Fibroblast of villous mesenchyme (primary cell): ENCODE results near the gene MAP2. TPM values are rescaled to one million over a fixed set of nuclear protein-coding genes. Genes with fewer than 3 reads are reported as not detected.

Source experiments
- DNase-seq: peaks from one replicate; pipeline ENCODE4 v3.0.0-alpha.2; 2010; ENCODE audit warnings: low read depth
- H3K4me3 ChIP-seq: 2 replicates; pipeline ENCODE4 v1.5.1; 2011; ENCODE audit warnings: low read depth, mild to moderate bottlenecking, low read length
- total RNA-seq: library from RNA; depleted of rRNA; stranded (reverse); fragments of >200 nt; gene quantifications from 2 replicates; pipeline ENCODE4 v1.2.3, GENCODE V29; 2012
- TF ChIP-seq, protein P1 (sequence below): IDR thresholded peaks from 2 replicates; pipeline ENCODE4 v1.5.1; 2012; ENCODE audit warnings: low read depth, mild to moderate bottlenecking, low read length; ENCODE audit not compliant: insufficient read depth

The MAP2 gene
- total RNA-seq, 1 donor = 37.1 TPM

DNA sequence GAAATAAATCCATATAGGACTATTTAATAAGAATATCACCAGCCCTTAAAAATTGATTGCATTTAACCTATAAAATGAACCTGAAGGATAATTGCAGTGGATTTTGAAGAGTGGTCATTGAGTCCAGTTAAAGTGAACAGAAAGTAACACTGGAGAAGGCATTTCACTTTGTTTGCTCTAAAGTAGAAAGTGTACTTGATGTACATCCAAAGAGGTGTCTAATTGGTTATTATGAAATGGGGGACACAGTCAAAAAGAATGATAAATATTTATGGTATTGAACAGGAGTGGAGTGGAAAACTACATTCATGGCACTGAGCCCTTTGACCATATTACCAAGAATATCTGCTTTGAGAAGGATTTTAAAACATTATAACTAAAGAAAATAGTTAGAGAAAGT is 28.2 kb upstream of the MAP2 start:
- TF ChIP-seq, protein P1, sequence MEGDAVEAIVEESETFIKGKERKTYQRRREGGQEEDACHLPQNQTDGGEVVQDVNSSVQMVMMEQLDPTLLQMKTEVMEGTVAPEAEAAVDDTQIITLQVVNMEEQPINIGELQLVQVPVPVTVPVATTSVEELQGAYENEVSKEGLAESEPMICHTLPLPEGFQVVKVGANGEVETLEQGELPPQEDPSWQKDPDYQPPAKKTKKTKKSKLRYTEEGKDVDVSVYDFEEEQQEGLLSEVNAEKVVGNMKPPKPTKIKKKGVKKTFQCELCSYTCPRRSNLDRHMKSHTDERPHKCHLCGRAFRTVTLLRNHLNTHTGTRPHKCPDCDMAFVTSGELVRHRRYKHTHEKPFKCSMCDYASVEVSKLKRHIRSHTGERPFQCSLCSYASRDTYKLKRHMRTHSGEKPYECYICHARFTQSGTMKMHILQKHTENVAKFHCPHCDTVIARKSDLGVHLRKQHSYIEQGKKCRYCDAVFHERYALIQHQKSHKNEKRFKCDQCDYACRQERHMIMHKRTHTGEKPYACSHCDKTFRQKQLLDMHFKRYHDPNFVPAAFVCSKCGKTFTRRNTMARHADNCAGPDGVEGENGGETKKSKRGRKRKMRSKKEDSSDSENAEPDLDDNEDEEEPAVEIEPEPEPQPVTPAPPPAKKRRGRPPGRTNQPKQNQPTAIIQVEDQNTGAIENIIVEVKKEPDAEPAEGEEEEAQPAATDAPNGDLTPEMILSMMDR = no peak
- no peak for DNase-seq
- H3K4me3 ChIP-seq = no peak overlapping the region

DNA sequence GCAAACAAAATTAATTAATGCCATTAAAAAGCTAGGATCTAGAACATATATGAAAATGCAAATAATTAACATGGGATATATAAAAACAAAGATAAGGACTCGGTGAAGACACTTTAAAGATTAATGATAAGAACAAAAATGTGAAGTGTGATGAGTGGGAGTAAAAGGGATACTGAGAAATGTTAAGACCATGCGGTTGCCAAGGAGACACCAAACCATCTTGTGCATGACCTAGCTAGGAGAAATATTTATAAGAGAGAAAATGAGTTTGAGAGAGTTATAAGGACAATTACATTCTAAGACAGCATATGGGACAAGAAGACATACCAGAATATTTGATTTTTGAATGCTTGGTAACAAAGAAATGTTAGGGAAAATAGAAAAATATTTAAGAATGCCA is 25.4 kb upstream of the MAP2 start:
- TF ChIP-seq, protein P1 = no peak
- no peak for DNase-seq
- H3K4me3 ChIP-seq = no peak overlapping the region

DNA sequence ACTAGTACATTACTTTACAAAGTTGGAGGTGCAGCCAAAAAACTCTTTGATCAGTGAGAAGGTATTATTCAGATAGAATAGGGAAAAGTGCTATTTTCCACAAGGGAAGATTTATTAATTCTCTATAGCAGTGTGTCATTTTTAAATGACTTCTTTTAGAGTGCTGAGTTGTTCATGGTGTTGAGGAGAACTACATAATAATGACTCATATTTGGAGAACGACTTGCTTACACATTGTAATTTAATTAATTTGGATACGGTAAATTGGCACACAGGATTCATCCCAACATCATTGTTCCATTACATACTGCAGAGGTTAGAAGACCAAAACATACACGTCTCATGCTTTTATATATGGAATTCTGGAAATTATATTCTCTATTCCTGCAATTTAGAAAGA is 22.1 kb upstream of the MAP2 start:
- H3K4me3 ChIP-seq = no peak overlapping the region
- no peak for DNase-seq
- TF ChIP-seq, protein P1 = no peak

DNA sequence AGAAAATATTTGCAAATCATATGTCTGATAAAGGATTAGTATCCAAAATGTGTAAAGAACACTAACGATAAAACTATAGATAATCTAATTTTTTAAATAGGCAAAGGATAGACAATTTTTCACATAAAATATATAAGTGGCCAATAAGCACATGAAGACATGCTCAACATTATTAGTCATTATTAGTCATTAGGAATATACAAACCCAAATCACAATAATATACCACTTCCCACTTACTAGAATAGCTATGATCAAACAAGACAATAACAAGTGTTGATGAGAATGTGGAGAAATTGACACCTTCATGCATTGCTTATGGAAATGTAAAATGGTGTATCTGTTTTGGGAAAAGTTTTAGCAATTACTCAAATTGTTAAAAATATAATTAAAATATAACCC is 12.6 kb upstream of the MAP2 start:
- DNase-seq = no peak
- TF ChIP-seq, protein P1 = no peak
- H3K4me3 ChIP-seq = no peak overlapping the region

DNA sequence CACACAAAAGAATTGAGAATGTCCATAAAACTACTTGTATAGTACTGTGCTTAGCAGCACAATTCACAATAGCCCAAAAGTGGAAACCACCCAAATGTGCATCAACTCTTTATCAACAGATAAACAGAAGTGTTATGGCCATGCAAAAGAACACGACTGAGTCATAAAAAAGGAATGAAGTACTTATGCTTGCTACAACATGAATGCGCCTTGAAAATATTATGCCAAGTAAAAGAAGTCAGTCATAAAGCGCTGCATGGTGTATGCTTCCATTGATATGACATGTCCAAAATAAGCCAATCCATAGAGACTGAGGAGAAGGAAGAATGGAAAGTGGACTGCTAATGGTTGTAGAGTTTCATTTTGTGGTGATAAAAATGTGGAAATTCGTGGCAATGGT is 12.1 kb upstream of the MAP2 start:
- no peak for DNase-seq
- TF ChIP-seq, protein P1 = no peak
- no peak overlapping the region for H3K4me3 ChIP-seq

DNA sequence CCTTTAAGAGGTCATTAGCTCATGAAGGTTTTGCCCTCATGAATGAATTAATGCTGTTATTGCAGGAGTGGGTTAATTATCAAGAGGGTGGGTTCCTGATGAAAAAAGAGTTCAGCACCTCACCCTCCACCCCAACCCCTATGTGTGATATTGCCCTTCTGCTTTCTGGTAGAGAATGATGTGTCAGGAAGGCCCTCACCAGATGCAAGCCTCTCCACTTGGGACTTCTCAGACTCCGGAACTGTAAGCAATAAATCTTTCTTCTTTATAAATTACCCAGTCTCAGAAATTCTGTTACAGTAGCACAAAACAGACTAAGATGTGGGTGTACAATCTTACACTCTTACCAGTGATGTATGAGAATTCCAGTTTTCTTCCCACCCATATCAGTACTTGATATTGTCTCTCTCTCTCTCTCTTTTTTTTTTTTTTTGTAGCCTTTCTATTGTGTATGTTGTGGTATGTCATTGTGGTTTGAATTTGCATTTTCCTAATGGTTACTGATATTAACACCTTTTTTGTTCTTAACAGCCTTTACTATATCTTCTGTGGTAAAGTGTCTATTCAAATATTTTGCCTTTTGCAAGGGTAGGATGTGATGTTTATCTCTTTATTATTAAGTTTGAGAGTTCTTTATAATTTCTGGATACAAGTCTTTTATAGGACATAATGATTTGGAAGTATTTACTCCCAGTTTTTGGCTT is 10.4 kb upstream of the MAP2 start:
- DNase-seq = no peak
- TF ChIP-seq, protein P1 = no peak
- H3K4me3 ChIP-seq = no peak overlapping the region

DNA sequence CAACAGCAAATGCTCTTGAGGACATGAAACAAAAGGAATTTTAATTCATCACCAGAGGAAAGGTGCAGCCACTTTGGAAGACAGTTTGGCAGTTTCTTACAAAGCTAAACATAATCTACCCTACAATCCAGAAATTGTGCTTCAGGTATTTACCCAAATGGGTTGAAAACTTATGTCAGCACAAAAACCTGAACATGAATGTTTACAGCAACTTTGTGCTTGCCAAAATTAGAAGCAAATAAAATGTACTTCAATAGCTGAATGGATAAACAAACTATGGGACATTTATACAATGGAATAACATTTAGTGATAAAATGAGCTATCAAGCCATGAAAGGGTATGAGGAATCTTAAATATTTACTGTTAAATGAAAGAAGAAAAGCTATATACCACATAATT is 6.9 kb upstream of the MAP2 start:
- DNase-seq = no peak
- H3K4me3 ChIP-seq = no peak overlapping the region
- TF ChIP-seq, protein P1 = no peak
